ENCODE measurements around the gene GSG1L. TPM values are rescaled to one million over a fixed set of nuclear protein-coding genes. Genes with fewer than 3 reads are reported as not detected.

The GSG1L gene
- total RNA-seq, 1 donor: not detected

DNA sequence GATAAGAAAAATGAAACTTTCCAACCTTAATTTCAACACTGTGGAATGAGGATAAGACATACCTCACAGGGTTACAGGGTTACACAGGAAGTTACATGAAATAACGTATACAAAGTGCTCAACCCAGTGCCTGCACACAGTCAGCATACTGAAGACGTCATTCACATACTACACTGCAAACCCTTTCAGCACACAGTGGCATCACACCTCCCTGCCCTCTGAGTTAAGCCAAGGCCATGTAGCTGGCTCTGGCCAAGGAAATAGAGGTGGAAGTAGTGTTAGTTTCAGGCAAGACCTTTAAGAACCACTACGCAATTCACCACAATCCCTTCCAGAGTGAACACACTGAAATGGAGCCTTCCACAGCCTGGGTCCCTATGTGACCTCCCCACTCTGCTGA is 46.6 kb upstream of the GSG1L start:
- DNase-seq (ENCODE audit: insufficient read length, low spot score, missing footprints): no peak
- peaks cover 91% of the 10 kb centered on the region for H3K36me3 ChIP-seq (ENCODE audit: insufficient read depth, low read length)
- H4K20me1 ChIP-seq (ENCODE audit: insufficient read depth, low read length): peaks cover 24% of the 10 kb centered on the region
- TF ChIP-seq, protein P1, sequence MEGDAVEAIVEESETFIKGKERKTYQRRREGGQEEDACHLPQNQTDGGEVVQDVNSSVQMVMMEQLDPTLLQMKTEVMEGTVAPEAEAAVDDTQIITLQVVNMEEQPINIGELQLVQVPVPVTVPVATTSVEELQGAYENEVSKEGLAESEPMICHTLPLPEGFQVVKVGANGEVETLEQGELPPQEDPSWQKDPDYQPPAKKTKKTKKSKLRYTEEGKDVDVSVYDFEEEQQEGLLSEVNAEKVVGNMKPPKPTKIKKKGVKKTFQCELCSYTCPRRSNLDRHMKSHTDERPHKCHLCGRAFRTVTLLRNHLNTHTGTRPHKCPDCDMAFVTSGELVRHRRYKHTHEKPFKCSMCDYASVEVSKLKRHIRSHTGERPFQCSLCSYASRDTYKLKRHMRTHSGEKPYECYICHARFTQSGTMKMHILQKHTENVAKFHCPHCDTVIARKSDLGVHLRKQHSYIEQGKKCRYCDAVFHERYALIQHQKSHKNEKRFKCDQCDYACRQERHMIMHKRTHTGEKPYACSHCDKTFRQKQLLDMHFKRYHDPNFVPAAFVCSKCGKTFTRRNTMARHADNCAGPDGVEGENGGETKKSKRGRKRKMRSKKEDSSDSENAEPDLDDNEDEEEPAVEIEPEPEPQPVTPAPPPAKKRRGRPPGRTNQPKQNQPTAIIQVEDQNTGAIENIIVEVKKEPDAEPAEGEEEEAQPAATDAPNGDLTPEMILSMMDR (IDR thresholded peaks at IDR 0.05; ENCODE audit: extremely low read depth, low read depth, low read length): no peak
- H3K79me2 ChIP-seq (ENCODE audit: insufficient read depth, low read length): peaks cover 35% of the 10 kb centered on the region
- no peak overlapping the region for H3K27ac ChIP-seq (ENCODE audit: low read depth, low read length)
- H2AFZ ChIP-seq (ENCODE audit: low read length): no peak overlapping the region
- no peak overlapping the region for H3K4me2 ChIP-seq (ENCODE audit: insufficient read depth, low read length)
- H3K4me3 ChIP-seq (ENCODE audit: insufficient read depth, low read length): no peak overlapping the region
- no peaks in the 10 kb centered on the region for H3K4me1 ChIP-seq (ENCODE audit: insufficient read depth, low read length)
- no peaks in the 10 kb centered on the region for H3K9me3 ChIP-seq (ENCODE audit: low read depth, low read length)
- no peaks in the 10 kb centered on the region for H3K27me3 ChIP-seq (ENCODE audit: insufficient read depth, low read length)

DNA sequence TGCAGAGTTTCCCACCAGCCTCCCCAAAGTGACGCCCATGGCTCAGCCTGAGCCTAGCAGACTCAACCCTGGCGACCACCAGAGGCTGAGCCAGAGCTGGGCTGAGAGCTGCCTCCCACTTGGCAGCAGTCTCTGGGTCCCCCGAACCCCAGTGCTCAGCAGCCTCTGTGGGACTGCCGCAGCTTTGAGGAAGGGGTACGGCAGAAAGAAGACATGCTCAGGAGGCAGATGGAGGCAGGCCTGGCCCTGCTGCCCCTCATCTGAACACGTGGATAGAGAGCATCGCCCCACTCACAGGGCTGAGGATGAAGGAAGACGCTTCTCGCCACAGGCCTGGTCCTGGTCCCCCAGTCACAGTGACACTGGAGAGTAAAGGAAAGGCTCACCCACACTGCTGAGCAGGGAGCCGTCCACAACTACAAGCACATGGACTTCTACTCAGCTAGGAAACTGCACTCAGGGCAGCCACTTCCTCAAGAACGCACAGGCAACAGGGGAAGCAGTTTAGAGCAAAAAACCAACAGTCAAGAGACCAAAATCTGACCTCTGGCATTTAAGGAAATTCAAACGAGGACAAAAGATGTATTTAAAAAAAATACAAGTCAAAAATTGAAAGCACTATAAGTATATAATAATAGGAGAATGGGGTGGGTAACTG is 45.2 kb upstream of the GSG1L start:
- H3K4me3 ChIP-seq (ENCODE audit: insufficient read depth, low read length): no peak overlapping the region
- peaks cover 91% of the 10 kb centered on the region for H3K36me3 ChIP-seq (ENCODE audit: insufficient read depth, low read length)
- no peak overlapping the region for H2AFZ ChIP-seq (ENCODE audit: low read length)
- no peak overlapping the region for H3K4me2 ChIP-seq (ENCODE audit: insufficient read depth, low read length)
- H3K27me3 ChIP-seq (ENCODE audit: insufficient read depth, low read length): no peaks in the 10 kb centered on the region
- DNase-seq (ENCODE audit: insufficient read length, low spot score, missing footprints): peak; percentile 8
- no peak overlapping the region for H3K27ac ChIP-seq (ENCODE audit: low read depth, low read length)
- no peaks in the 10 kb centered on the region for H3K4me1 ChIP-seq (ENCODE audit: insufficient read depth, low read length)
- peaks cover 24% of the 10 kb centered on the region for H4K20me1 ChIP-seq (ENCODE audit: insufficient read depth, low read length)
- peaks cover 35% of the 10 kb centered on the region for H3K79me2 ChIP-seq (ENCODE audit: insufficient read depth, low read length)
- H3K9me3 ChIP-seq (ENCODE audit: low read depth, low read length): no peaks in the 10 kb centered on the region
- TF ChIP-seq, protein P1 (IDR thresholded peaks at IDR 0.05; ENCODE audit: extremely low read depth, low read depth, low read length): no peak

DNA sequence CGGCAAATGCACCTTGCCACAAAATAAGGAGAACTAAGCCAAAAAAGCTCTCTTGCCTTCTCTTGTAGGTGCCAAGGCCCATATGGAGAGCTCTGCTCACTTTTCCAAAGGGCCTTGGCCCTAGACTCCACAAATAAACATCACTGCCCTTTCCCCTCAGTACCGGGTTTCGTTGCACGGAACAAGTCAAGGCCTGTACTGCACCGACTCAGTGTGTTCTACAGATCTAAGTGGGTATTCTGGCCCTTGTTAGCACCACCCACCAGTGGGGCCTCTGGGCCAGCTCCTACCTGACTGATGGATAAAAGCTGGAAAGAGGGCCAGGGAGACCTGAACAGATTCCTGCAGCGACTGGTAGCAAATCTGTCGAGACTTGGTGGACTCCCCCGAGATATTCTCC is 43.7 kb upstream of the GSG1L start:
- no peaks in the 10 kb centered on the region for H3K9me3 ChIP-seq (ENCODE audit: low read depth, low read length)
- H3K4me2 ChIP-seq (ENCODE audit: insufficient read depth, low read length): no peak overlapping the region
- H3K4me3 ChIP-seq (ENCODE audit: insufficient read depth, low read length): no peak overlapping the region
- no peaks in the 10 kb centered on the region for H3K4me1 ChIP-seq (ENCODE audit: insufficient read depth, low read length)
- TF ChIP-seq, protein P1 (IDR thresholded peaks at IDR 0.05; ENCODE audit: extremely low read depth, low read depth, low read length): no peak
- peaks cover 33% of the 10 kb centered on the region for H3K79me2 ChIP-seq (ENCODE audit: insufficient read depth, low read length)
- H3K36me3 ChIP-seq (ENCODE audit: insufficient read depth, low read length): peaks cover 93% of the 10 kb centered on the region
- no peak overlapping the region for H3K27ac ChIP-seq (ENCODE audit: low read depth, low read length)
- H2AFZ ChIP-seq (ENCODE audit: low read length): no peak overlapping the region
- DNase-seq (ENCODE audit: insufficient read length, low spot score, missing footprints): peak; percentile 9
- H3K27me3 ChIP-seq (ENCODE audit: insufficient read depth, low read length): no peaks in the 10 kb centered on the region
- H4K20me1 ChIP-seq (ENCODE audit: insufficient read depth, low read length): peaks cover 26% of the 10 kb centered on the region

DNA sequence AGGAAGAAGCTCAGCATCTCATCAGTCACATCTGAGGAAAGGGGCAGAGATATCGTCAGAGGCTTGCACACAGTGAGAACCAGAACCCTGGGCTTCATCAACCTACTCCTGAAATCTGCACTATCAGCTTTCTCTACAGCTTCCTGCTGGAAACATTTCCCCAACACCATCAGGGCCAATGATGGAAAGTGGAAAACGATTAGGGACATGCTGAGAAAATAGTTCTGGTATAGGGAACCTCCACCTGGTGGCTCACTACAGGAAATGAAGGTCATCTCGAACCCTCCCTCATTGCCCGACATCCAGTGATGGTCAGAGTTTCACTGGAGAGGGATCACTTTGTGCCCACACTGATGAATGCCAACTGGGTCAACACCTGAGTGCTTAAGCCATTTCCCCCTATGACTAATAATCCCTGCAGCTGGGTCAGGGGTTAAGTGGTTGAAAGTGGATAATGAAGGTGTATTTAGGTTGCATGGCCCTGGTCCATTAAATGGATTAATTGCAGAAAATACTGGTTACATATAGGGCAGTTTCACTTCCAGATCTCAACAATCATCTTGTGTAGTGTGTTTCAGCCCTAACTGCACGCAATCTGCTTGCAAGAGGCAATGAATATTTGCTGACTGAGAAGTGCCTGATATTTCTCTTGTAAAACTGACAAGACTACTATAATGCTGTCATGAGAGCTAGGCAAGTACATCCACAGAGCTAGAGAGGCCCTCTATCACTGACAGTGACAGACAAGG is 43.1 kb upstream of the GSG1L start:
- Histone ChIP-seq H4K20me1 (ENCODE audit: insufficient read depth, low read length) (peaks cover 26% of the 10 kb centered on the region), H3K9me3 (ENCODE audit: low read depth, low read length) (no peaks in the 10 kb centered on the region), H3K4me3 (ENCODE audit: insufficient read depth, low read length) (no peak overlapping the region), H3K4me2 (ENCODE audit: insufficient read depth, low read length) (no peak overlapping the region), H3K36me3 (ENCODE audit: insufficient read depth, low read length) (peaks cover 93% of the 10 kb centered on the region), H3K27ac (ENCODE audit: low read depth, low read length) (no peak overlapping the region), H3K79me2 (ENCODE audit: insufficient read depth, low read length) (peaks cover 29% of the 10 kb centered on the region), H3K27me3 (ENCODE audit: insufficient read depth, low read length) (no peaks in the 10 kb centered on the region), H3K4me1 (ENCODE audit: insufficient read depth, low read length) (no peaks in the 10 kb centered on the region), H2AFZ (ENCODE audit: low read length) (no peak overlapping the region)
- DNase-seq (ENCODE audit: insufficient read length, low spot score, missing footprints): peak; percentile 54
- TF ChIP-seq, protein P1 (IDR thresholded peaks at IDR 0.05; ENCODE audit: extremely low read depth, low read depth, low read length): no peak

All from osteoblast (primary cell).